IMR-90 (cell line): ENCODE data around the gene ARMC9. TPM values are rescaled to one million over a fixed set of nuclear protein-coding genes. Genes with fewer than 3 reads are reported as not detected.

Experiments used
- ATAC-seq: fragments of 200-7000 bp; cut with Tn5 transposase; 2 replicates; pipeline ENCODE4 v1.9.1; 2020; ENCODE audit warnings: low read depth, mild to moderate bottlenecking, moderate library complexity
- BruUV-seq: library from RNA; stranded (reverse); fragments of 400-500 nt; replicated peaks from 2 replicates; lab custom pipeline; 2021; lab: Mats Ljungman, UMichigan
- CTCF ChIA-PET: fragments of 300-600 bp; formaldehyde crosslinking; extraction: SDS; loops from one replicate; lab custom pipeline; 2021; ENCODE audit warnings: antibody characterized with exemption; lab: Yijun Ruan, JAX
- POLR2A ChIA-PET: fragments of 300-600 bp; sonication (Branson Sonifier 250); formaldehyde crosslinking; loops from one replicate; lab custom pipeline; 2022; ENCODE audit warnings: antibody characterized with exemption; ENCODE audit not compliant: unreplicated experiment; lab: Charles Lee
- DNase-seq: peaks from one replicate; pipeline ENCODE4 v3.0.0; 2013
- H2AFZ ChIP-seq: replicated peaks from 2 replicates; pipeline ENCODE3; 2013; ENCODE audit warnings: low read length, mild to moderate bottlenecking; ENCODE audit not compliant: poor library complexity
- H2AK5ac ChIP-seq: 2 replicates; pipeline ENCODE4 v1.6.1; 2013; ENCODE audit warnings: low read depth, low read length, inconsistent platforms
- H2AK9ac ChIP-seq: replicated peaks from 2 replicates; pipeline ENCODE3; 2013; ENCODE audit warnings: mild to moderate bottlenecking, low read depth, low read length, moderate library complexity; ENCODE audit not compliant: poor library complexity
- H2BK120ac ChIP-seq: 2 replicates; pipeline ENCODE4 v1.6.1; 2013; ENCODE audit warnings: low read depth, low read length, inconsistent platforms
- H2BK15ac ChIP-seq: 3 replicates; pipeline ENCODE4 v1.6.1; 2013; ENCODE audit warnings: low read depth, low read length, inconsistent platforms
- H2BK20ac ChIP-seq: 2 replicates; pipeline ENCODE4 v1.6.1; 2013; ENCODE audit warnings: low read depth, mild to moderate bottlenecking, inconsistent platforms, low read length, moderate library complexity
- H2BK5ac ChIP-seq: 2 replicates; pipeline ENCODE4 v1.6.1; 2013; ENCODE audit warnings: mild to moderate bottlenecking, low read depth, low read length, inconsistent platforms; ENCODE audit not compliant: poor library complexity, severe bottlenecking
- H3K14ac ChIP-seq: replicated peaks from 2 replicates; pipeline ENCODE4 v1.6.1; 2013; ENCODE audit warnings: low read depth, low read length, inconsistent platforms
- H3K18ac ChIP-seq: 2 replicates; pipeline ENCODE4 v1.6.1; 2013; ENCODE audit warnings: low read depth, low read length, control low read depth
- H3K23ac ChIP-seq: 2 replicates; pipeline ENCODE4 v1.6.1; 2013; ENCODE audit warnings: low read depth, low read length, inconsistent platforms
- H3K27ac ChIP-seq: 2 replicates; pipeline ENCODE4 v1.5.1; 2013; ENCODE audit warnings: mild to moderate bottlenecking, control low read depth, low read length; ENCODE audit not compliant: insufficient read depth
- H3K27me3 ChIP-seq: 2 replicates; pipeline ENCODE4 v1.6.1; 2013; ENCODE audit warnings: low read length; ENCODE audit not compliant: control insufficient read depth, insufficient read depth
- H3K36me3 ChIP-seq: 2 replicates; pipeline ENCODE4 v1.6.1; 2013; ENCODE audit warnings: low read length, mixed read lengths; ENCODE audit not compliant: control insufficient read depth, insufficient read depth
- H3K4ac ChIP-seq: 2 replicates; pipeline ENCODE4 v1.6.1; 2013; ENCODE audit warnings: low read depth, low read length, inconsistent platforms
- H3K4me1 ChIP-seq: 2 replicates; pipeline ENCODE4 v1.6.1; 2013; ENCODE audit warnings: low read length, mixed read lengths; ENCODE audit not compliant: control insufficient read depth, insufficient read depth
- H3K4me2 ChIP-seq: 2 replicates; pipeline ENCODE4 v1.6.1; 2013; ENCODE audit warnings: low read depth, mild to moderate bottlenecking, control low read depth, low read length, moderate library complexity
- H3K4me3 ChIP-seq: 2 replicates; pipeline ENCODE4 v1.5.1; 2013; ENCODE audit warnings: low read depth, mild to moderate bottlenecking, control low read depth, low read length, moderate library complexity; ENCODE audit not compliant: insufficient read depth
- H3K56ac ChIP-seq: 2 replicates; pipeline ENCODE4 v1.6.1; 2013; ENCODE audit warnings: low read length, inconsistent platforms; ENCODE audit not compliant: insufficient read depth; ENCODE audit errors: extremely low read depth
- H3K79me1 ChIP-seq, 2 experiments: 2 replicates each; pipeline ENCODE4 v1.6.1; 2013; ENCODE audit warnings: low read length in 2 of 2, inconsistent platforms in 1 of 2, low read depth in 1 of 2
- H3K9ac ChIP-seq: 2 replicates; pipeline ENCODE4 v1.6.1; 2013; ENCODE audit warnings: low read depth, low read length, control low read depth
- H3K9me1 ChIP-seq: 2 replicates; pipeline ENCODE4 v1.6.1; 2013; ENCODE audit warnings: low read length, inconsistent platforms; ENCODE audit not compliant: insufficient read depth
- H3K9me3 ChIP-seq: 2 replicates; pipeline ENCODE4 v1.6.1; 2013; ENCODE audit warnings: low read length; ENCODE audit not compliant: control insufficient read depth, insufficient read depth
- H4K20me1 ChIP-seq: 2 replicates; pipeline ENCODE4 v1.6.1; 2013; ENCODE audit warnings: low read length, inconsistent platforms; ENCODE audit not compliant: insufficient read depth
- H4K5ac ChIP-seq: 2 replicates; pipeline ENCODE4 v1.6.1; 2013; ENCODE audit warnings: mild to moderate bottlenecking, low read depth, low read length, control low read depth
- H4K8ac ChIP-seq, 2 experiments: 2 replicates each; pipeline ENCODE4 v1.6.1; 2013; ENCODE audit warnings: low read depth in 2 of 2, low read length in 2 of 2, control low read depth in 1 of 2, inconsistent platforms in 1 of 2
- H4K91ac ChIP-seq: 2 replicates; pipeline ENCODE4 v1.6.1; 2013; ENCODE audit warnings: low read depth, low read length, inconsistent platforms; ENCODE audit not compliant: insufficient read depth
- CEBPB ChIP-seq: IDR thresholded peaks from 2 replicates; pipeline ENCODE4 v1.6.1; 2012; ENCODE audit warnings: low read depth, low read length, improper control_type of control experiment
- CHD1 ChIP-seq: IDR thresholded peaks from 2 replicates; pipeline ENCODE4 v1.6.1; 2012; ENCODE audit warnings: low read depth, low read length, improper control_type of control experiment
- FOS ChIP-seq: fragments of 150-350 bp; IDR thresholded peaks from 2 replicates; pipeline ENCODE4 v1.6.1; 2016; ENCODE audit warnings: low read depth, low read length
- MAFK ChIP-seq: IDR thresholded peaks from 2 replicates; pipeline ENCODE4 v1.6.1; 2012; ENCODE audit warnings: low read depth, low read length, improper control_type of control experiment
- RAD21 ChIP-seq: IDR thresholded peaks from 2 replicates; pipeline ENCODE4 v1.6.1; 2012; ENCODE audit warnings: low read length, improper control_type of control experiment
- RCOR1 ChIP-seq: IDR thresholded peaks from 2 replicates; pipeline ENCODE4 v1.6.1; 2012; ENCODE audit warnings: mild to moderate bottlenecking, low read length, improper control_type of control experiment; ENCODE audit not compliant: insufficient replicate concordance
- RFX5 ChIP-seq: IDR thresholded peaks from 2 replicates; pipeline ENCODE4 v1.8.0; 2012; ENCODE audit warnings: low read depth, mild to moderate bottlenecking, low read length, moderate library complexity
- WGBS, 2 experiments: methylation state at CpG; one replicate each; pipeline versions ENCODE4 v1.1.5 to v1.1.7; 2013; ENCODE audit warnings: missing lambda C conversion rate in 2 of 2; ENCODE audit not compliant: insufficient read length in 1 of 2; ENCODE audit errors: extremely low coverage in 2 of 2; 5-methylcytosine and 5-hydroxymethylcytosine counted together
- dilution Hi-C: fragments of 300-500 bp; cut with HindIII; formaldehyde crosslinking; loops from one replicate; pipeline ENCODE4 v1.14.3; 2018; ENCODE audit warnings: low sequenced_read_pairs; ENCODE audit not compliant: unreplicated experiment
- in situ Hi-C: fragments of 300-500 bp; cut with MboI; formaldehyde crosslinking; loops from 3 replicates; pipeline ENCODE4 v1.14.3; 2019; ENCODE audit warnings: low sequenced_read_pairs, inconsistent platforms, mixed read lengths
- intact Hi-C: fragments of 100-400 bp; cut with micrococcal nuclease; formaldehyde crosslinking; loops from 2 replicates; pipeline ENCODE4 v1.10.0; 2022
- polyA plus RNA-seq, 3 experiments: library from polyadenylated mRNA; depleted of rRNA; stranded (reverse); fragments of >200 nt; gene quantifications; 2 replicates each; pipeline ENCODE4 v1.2.3, GENCODE V29; 2012; ENCODE audit warnings: low replicate concordance in 1 of 3
- total RNA-seq: library from RNA; depleted of rRNA; stranded (reverse); fragments of >200 nt; gene quantifications from 2 replicates; pipeline ENCODE4 v1.2.3, GENCODE V29; 2012
- TF ChIP-seq, protein P1 (sequence below): fragments of 150-350 bp; IDR thresholded peaks from 2 replicates; pipeline ENCODE4 v1.6.1; 2017; ENCODE audit warnings: mild to moderate bottlenecking, antibody characterized with exemption, low read length, low read depth

The ARMC9 gene
- total and polyA plus RNA-seq, 2 of the 4 experiments (the other 2 are of a cell fraction), result 36.0 to 46.6 TPM

DNA sequence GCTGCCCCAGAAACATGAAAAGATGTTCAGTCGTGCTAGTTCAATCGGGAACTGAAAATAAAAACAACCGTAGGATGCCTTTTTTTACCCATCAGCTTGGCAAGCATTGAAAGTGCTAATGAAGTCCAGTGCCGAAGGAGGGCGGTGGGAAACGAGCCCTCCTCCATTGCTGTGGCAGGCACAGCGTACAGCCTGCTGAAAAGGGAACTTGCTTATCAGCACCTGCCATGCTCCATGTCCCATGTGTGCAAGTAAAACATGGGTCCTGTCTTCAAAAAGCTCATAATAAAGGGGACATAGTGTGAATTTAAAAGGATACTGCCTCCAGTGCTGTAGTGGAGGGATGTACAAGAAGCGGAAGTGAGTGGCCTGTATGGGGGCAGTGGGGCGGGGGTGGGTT lies 82.4 kb downstream of the ARMC9 start:
- no peaks in the 10 kb centered on the region for H3K9me3 ChIP-seq
- H4K5ac ChIP-seq, result no peak overlapping the region
- dilution Hi-C loops (no loop called here), intact Hi-C loops (no loop called here), in situ Hi-C loops (no loop called here)
- no peak overlapping the region for H2BK5ac ChIP-seq
- H2AK5ac ChIP-seq, result no peak overlapping the region
- no peak overlapping the region for H3K9ac ChIP-seq
- ChIA-PET POLR2A (no interaction called here), CTCF (interaction anchor here (2.0 kb wide), 1 partner anchor 16 kb away, joined by 5 read pairs; no protein-coding TSS in a partner anchor)
- H3K4ac ChIP-seq, result no peak overlapping the region
- H3K18ac ChIP-seq, result no peak overlapping the region
- H3K4me2 ChIP-seq, result no peak overlapping the region
- no peak overlapping the region for H2AFZ ChIP-seq
- peaks cover 44% of the 10 kb centered on the region for H3K36me3 ChIP-seq
- BruUV-seq, result no TSS peak
- H3K79me1 ChIP-seq, result peaks cover 0 to 5% of the 10 kb centered on the region in 2 experiments; a peak in 2 of 4 replicates
- peaks cover 16% of the 10 kb centered on the region for H3K9me1 ChIP-seq
- H3K23ac ChIP-seq, result no peak overlapping the region
- H4K8ac ChIP-seq, result no peak overlapping the region
- H2AK9ac ChIP-seq, result no peak overlapping the region
- no peak overlapping the region for H2BK120ac ChIP-seq
- H3K4me1 ChIP-seq, result no peaks in the 10 kb centered on the region
- 90% methylated on average over 6 of the region's 9 CpGs; no CpG with 5 or more reads in 1 of the 2 experiments for WGBS, 2 experiments
- no peaks in the 10 kb centered on the region for H4K20me1 ChIP-seq
- no peak overlapping the region for H2BK20ac ChIP-seq
- H2BK15ac ChIP-seq, result no peak overlapping the region
- H3K27me3 ChIP-seq, result no peaks in the 10 kb centered on the region
- no peak for DNase-seq
- H3K4me3 ChIP-seq, result no peak overlapping the region
- ATAC-seq, result no peak
- no peak overlapping the region for H3K56ac ChIP-seq
- H4K91ac ChIP-seq, result no peak overlapping the region
- no peak overlapping the region for H3K27ac ChIP-seq
- TF ChIP-seq CEBPB (no peak), RAD21 (no peak), RFX5 (no peak), RCOR1 (no peak), MAFK (no peak), FOS (no peak), CHD1 (no peak)
- TF ChIP-seq, protein P1, sequence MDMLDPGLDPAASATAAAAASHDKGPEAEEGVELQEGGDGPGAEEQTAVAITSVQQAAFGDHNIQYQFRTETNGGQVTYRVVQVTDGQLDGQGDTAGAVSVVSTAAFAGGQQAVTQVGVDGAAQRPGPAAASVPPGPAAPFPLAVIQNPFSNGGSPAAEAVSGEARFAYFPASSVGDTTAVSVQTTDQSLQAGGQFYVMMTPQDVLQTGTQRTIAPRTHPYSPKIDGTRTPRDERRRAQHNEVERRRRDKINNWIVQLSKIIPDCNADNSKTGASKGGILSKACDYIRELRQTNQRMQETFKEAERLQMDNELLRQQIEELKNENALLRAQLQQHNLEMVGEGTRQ, result no peak
- no peak overlapping the region for H3K14ac ChIP-seq
